MM.1S (cell line): ENCODE results near the gene BTBD1.

Experiments used
- DNase-seq: peaks from one replicate; pipeline ENCODE4 v3.0.0-alpha.2; 2015
- H2AFZ ChIP-seq: fragments of 300-600 bp; sonication (generic); 2 replicates; pipeline ENCODE4 v1.6.0; 2016; ENCODE audit warnings: antibody characterized with exemption, low read length
- H3F3A ChIP-seq: fragments of 300-600 bp; sonication (generic); 2 replicates; pipeline ENCODE4 v1.6.1; 2016; ENCODE audit warnings: mild to moderate bottlenecking, antibody characterized with exemption, low read length, moderate library complexity, mixed read lengths; ENCODE audit not compliant: insufficient read depth
- H3K27ac ChIP-seq: fragments of 300-600 bp; sonication (generic); 2 replicates; pipeline ENCODE4 v1.5.1; 2016; ENCODE audit warnings: mild to moderate bottlenecking, low read length
- H3K27me3 ChIP-seq: fragments of 300-600 bp; sonication (generic); replicated peaks from 2 replicates; pipeline ENCODE4 v1.6.0; 2016; ENCODE audit warnings: low read length; ENCODE audit not compliant: insufficient read depth
- H3K36me3 ChIP-seq: fragments of 300-600 bp; sonication (generic); replicated peaks from 2 replicates; pipeline ENCODE4 v1.6.1; 2016; ENCODE audit warnings: mild to moderate bottlenecking, low read length, mixed read lengths; ENCODE audit not compliant: insufficient read depth
- H3K4me1 ChIP-seq: fragments of 300-600 bp; sonication (generic); 2 replicates; pipeline ENCODE4 v1.6.1; 2016; ENCODE audit warnings: low read length, mixed read lengths
- H3K4me2 ChIP-seq: fragments of 300-600 bp; sonication (generic); 2 replicates; pipeline ENCODE4 v1.6.0; 2016; ENCODE audit warnings: low read depth, low read length
- H3K4me3 ChIP-seq: fragments of 300-600 bp; sonication (generic); 2 replicates; pipeline ENCODE4 v1.5.1; 2016; ENCODE audit warnings: low read length, mixed read lengths
- H3K79me2 ChIP-seq: fragments of 300-600 bp; sonication (generic); 2 replicates; pipeline ENCODE4 v1.6.1; 2016; ENCODE audit warnings: mixed run types, low read length, mixed read lengths
- H3K9ac ChIP-seq: fragments of 300-600 bp; sonication (generic); 2 replicates; pipeline ENCODE4 v1.6.1; 2016; ENCODE audit warnings: low read length, mixed read lengths
- H3K9me2 ChIP-seq: fragments of 300-600 bp; sonication (generic); replicated peaks from 2 replicates; pipeline ENCODE4 v1.6.1; 2016; ENCODE audit warnings: mild to moderate bottlenecking, low read length, mixed read lengths; ENCODE audit not compliant: insufficient read depth
- H3K9me3 ChIP-seq: fragments of 300-600 bp; sonication (generic); replicated peaks from 2 replicates; pipeline ENCODE4 v1.6.1; 2016; ENCODE audit warnings: mild to moderate bottlenecking, low read length, mixed read lengths; ENCODE audit not compliant: insufficient read depth
- H4K20me1 ChIP-seq: fragments of 300-600 bp; sonication (generic); 2 replicates; pipeline ENCODE4 v1.6.1; 2016; ENCODE audit warnings: mild to moderate bottlenecking, low read length, moderate library complexity, mixed read lengths; ENCODE audit not compliant: insufficient read depth
- CTCF ChIP-seq: fragments of 300-600 bp; sonication (generic); IDR thresholded peaks from 2 replicates; pipeline ENCODE4 v1.5.1; 2016; ENCODE audit warnings: antibody characterized with exemption, low read length, mixed read lengths
- EZH2 ChIP-seq: fragments of 300-600 bp; sonication (generic); optimal IDR thresholded peaks from 2 replicates; pipeline ENCODE3; 2017; ENCODE audit warnings: low read depth, mild to moderate bottlenecking, antibody characterized with exemption, low read length, mixed read lengths
- EZH2phosphoT487 ChIP-seq: fragments of 300-600 bp; sonication (generic); IDR thresholded peaks from 2 replicates; pipeline ENCODE4 v1.6.1; 2018; ENCODE audit warnings: antibody characterized with exemption, low read length

Gene BTBD1

GRCh38 chr15:82970078-82970686 is 96.9 kb downstream of the BTBD1 start:
- no peak for DNase-seq
- Histone ChIP-seq H3K36me3 (no peaks in the 10 kb centered on the region), H3K4me1 (peaks cover 18% of the 10 kb centered on the region), H2AFZ (no peak overlapping the region), H3K9me3 (no peaks in the 10 kb centered on the region), H4K20me1 (no peaks in the 10 kb centered on the region), H3K79me2 (no peaks in the 10 kb centered on the region), H3K27me3 (no peaks in the 10 kb centered on the region), H3K9me2 (no peaks in the 10 kb centered on the region), H3K9ac (no peak overlapping the region), H3F3A (peaks cover 8% of the 10 kb centered on the region; the same call in 1 of the 2 replicates), H3K4me2 (no peak overlapping the region), H3K4me3 (no peak overlapping the region), H3K27ac (no peak overlapping the region)
- TF ChIP-seq CTCF (no peak), EZH2phosphoT487 (no peak), EZH2 (no peak)

GRCh38 chr15:82969353-82969752 is 97.7 kb downstream of the BTBD1 start:
- Histone ChIP-seq H3F3A (peaks cover 8% of the 10 kb centered on the region; the same call in 1 of the 2 replicates), H3K9me2 (no peaks in the 10 kb centered on the region), H3K4me3 (no peak overlapping the region), H2AFZ (no peak overlapping the region), H3K36me3 (no peaks in the 10 kb centered on the region), H3K9me3 (no peaks in the 10 kb centered on the region), H3K4me2 (no peak overlapping the region), H3K27ac (no peak overlapping the region), H4K20me1 (no peaks in the 10 kb centered on the region), H3K4me1 (peaks cover 18% of the 10 kb centered on the region), H3K79me2 (no peaks in the 10 kb centered on the region), H3K9ac (no peak overlapping the region), H3K27me3 (no peaks in the 10 kb centered on the region)
- TF ChIP-seq EZH2 (no peak), CTCF (no peak), EZH2phosphoT487 (no peak)
- no peak for DNase-seq

GRCh38 chr15:82968066-82968465 is 99.0 kb downstream of the BTBD1 start:
- peaks cover 14% of the 10 kb centered on the region for H3K4me1 ChIP-seq
- no peaks in the 10 kb centered on the region for H3K27me3 ChIP-seq
- H2AFZ ChIP-seq: no peak overlapping the region
- no peaks in the 10 kb centered on the region for H4K20me1 ChIP-seq
- no peak for TF ChIP-seq EZH2
- no peak for TF ChIP-seq EZH2phosphoT487
- TF ChIP-seq CTCF: no peak
- no peak overlapping the region for H3K9ac ChIP-seq
- H3K27ac ChIP-seq: no peak overlapping the region
- H3F3A ChIP-seq: 0 out of 2 replicates have a peak, but pooled peaks cover 5% of the 10 kb centered on the region
- H3K79me2 ChIP-seq: no peaks in the 10 kb centered on the region
- H3K9me2 ChIP-seq: no peaks in the 10 kb centered on the region
- H3K4me3 ChIP-seq: no peak overlapping the region
- no peaks in the 10 kb centered on the region for H3K36me3 ChIP-seq
- no peak for DNase-seq
- H3K4me2 ChIP-seq: no peak overlapping the region
- H3K9me3 ChIP-seq: no peaks in the 10 kb centered on the region
